SH-SY5Y (cell line): ENCODE data around the gene TECR.

Experiments used
- GATA2 ChIP-seq: IDR thresholded peaks from 2 replicates; pipeline ENCODE4 v1.6.1; 2011; ENCODE audit warnings: mild to moderate bottlenecking, low read depth, low read length
- GATA3 ChIP-seq: IDR thresholded peaks from 2 replicates; pipeline ENCODE4 v1.6.1; 2011; ENCODE audit warnings: low read depth, mild to moderate bottlenecking, low read length, moderate library complexity

TECR gene

DNA sequence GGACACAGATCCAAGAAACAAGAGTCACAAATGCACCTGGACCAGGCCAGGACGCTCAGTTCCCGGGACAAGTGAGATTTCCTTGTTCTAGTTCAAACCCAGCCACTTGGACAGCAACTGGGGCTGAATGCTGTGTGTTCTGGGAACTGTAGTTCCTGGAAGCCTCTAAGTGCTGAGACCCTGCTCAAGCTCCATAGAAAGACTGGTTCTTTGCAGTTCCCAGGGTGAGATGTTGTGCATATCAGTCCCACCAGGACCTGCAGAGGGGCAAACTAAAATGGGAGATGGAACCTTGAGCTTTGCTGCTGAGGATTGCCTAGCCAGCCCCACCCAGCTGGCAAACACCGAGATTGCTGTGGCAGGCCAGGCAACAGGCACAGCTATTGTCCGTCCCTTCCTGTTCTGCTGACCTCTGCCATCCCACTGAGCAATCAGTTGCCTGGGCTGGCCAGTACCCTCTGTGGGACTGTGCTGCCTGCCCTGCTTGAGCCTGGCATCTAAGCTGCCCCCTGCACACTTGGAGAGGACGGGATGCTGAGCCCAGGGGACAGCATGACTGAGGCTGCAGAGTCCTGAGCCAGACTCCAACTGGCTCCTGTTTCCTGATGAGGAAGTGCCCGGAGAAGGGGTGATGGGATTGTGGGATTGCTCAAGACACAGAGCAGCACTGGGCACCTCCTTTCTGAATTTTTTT lies 32.0 kb upstream of the TECR start:
- no peak for TF ChIP-seq GATA3
- no peak for TF ChIP-seq GATA2

DNA sequence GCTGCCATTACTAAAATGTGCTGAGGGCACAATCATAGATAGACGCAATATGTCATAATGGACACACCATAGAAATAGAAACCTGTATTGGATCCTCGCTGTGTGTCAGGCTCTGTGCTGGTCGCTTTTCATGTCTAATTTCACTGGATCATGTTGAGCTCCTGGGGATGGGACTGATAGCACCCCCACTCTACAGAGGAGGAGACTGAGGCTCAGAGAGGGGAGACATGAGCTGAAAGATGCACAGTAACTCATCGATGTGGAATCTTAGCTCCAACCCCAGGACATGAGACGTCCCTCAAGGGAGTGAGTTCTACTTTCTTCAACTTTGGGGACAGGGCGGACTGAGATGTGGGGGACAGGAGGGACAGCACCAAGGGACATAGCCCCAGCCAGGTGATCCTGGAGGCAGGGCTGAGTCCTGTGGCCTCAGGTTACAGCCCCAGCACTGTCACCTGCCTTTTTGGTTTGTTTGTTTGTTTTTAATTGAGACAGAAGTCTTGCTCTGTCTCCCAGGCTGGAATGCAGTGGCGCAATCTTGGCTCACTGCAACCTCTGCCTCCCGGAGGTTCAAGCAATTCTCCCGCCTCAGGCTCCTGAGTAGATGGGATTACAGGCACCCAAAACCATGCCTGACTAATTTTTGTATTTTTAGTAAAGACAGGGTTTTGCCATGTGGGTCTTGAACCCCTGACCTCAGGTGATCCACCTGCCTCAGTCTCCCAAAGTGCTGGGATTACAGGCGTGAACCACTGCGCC lies 26.9 kb upstream of the TECR start:
- TF ChIP-seq GATA2 (no peak), GATA3 (no peak)

DNA sequence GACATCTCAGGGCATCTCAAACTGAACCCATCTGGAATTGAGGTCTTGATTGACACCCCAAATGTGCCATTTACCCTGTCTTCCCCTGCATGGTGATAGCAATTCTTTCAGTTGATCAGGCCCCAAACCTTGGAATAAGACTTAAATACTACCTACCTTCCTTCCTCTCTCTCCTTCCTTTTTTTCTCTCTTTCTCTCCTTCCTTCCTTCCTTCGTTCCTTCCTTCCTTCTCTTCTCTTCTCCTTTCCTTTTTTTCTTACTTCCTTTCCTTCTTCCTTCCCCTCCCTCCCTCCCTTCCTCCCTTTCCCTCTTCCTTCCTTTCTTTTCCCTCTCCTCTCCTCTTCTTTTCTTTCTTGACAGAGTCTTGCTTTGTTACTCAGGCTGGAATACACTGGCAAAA lies 26.1 kb upstream of the TECR start:
- no peak for TF ChIP-seq GATA3
- TF ChIP-seq GATA2, result no peak

DNA sequence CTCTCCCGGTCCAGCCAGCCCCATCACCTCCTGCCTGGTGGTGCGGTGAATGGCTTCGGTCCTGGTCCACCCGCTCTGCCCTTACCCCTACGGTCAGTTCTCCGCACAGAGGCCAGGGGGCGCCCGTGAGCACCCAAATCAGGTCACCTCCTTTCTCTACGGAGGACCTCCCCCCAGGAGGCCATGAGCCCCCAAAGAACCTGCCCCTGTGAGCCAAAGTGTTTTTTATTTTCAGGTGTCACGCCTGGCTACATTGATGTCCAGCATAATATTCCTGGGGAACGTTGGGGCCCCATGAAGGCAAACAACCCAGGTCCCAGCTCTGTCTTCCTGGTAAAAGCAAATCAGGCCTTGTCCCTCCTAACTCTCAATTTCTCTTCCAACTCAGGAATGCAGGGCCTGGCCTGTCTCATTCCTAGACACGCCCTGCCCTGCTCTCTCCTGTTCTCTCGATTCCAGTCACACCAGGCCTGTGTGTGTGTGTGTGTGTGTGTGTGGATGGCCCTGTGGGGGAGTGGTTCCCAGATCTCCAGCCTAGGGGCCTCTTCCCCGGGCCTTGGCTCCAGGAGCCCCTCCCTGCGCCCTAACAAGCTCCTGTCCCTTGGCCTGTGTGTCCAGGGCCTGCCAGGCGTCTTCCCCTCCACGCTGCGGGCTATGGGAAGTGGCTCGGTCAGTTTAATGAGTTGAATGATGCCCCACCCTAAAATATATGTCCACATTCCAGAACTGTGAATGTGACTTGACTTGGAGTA lies 23.7 kb upstream of the TECR start:
- TF ChIP-seq GATA2 (no peak), GATA3 (no peak)

DNA sequence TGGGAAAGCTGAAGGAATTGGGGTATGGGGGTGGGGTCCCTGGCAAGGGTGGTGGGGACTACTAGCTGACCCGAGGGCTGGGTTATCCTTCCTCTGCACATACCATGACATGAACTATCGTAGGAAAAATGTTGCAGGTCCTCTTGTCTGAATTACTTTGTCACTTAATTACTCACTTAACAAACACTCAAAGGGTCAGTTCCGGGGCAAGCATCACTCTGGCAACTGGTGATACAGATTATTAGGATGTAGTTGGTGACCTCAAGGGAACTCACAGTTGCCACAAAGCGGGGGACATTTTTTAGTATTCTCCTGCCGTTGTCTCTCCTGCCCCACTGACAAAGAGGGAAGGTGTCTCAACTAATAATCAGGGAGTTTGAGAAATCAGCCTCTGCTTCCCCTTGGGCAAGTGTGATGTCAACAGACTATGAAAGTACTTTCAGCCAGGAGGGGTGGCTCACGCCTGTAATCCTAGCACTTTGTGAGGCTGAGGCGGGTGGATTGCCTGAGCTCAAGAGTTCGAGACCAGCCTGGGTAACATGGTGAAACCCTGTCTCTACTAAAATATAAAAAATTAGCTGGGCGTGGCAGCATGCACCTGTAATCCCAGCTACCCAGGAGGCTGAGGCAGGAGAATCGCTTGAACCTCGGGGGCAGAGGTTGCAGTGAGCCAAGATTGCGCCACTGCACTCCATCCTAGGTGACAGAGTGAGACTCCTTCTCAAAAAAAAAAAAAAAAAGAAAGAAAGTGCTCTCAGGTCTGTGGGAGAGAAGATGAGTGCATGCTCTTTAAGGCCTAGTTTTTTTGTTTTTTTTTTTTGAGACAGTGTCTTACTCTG lies 21.5 kb upstream of the TECR start:
- TF ChIP-seq GATA3, result no peak
- TF ChIP-seq GATA2, result no peak

DNA sequence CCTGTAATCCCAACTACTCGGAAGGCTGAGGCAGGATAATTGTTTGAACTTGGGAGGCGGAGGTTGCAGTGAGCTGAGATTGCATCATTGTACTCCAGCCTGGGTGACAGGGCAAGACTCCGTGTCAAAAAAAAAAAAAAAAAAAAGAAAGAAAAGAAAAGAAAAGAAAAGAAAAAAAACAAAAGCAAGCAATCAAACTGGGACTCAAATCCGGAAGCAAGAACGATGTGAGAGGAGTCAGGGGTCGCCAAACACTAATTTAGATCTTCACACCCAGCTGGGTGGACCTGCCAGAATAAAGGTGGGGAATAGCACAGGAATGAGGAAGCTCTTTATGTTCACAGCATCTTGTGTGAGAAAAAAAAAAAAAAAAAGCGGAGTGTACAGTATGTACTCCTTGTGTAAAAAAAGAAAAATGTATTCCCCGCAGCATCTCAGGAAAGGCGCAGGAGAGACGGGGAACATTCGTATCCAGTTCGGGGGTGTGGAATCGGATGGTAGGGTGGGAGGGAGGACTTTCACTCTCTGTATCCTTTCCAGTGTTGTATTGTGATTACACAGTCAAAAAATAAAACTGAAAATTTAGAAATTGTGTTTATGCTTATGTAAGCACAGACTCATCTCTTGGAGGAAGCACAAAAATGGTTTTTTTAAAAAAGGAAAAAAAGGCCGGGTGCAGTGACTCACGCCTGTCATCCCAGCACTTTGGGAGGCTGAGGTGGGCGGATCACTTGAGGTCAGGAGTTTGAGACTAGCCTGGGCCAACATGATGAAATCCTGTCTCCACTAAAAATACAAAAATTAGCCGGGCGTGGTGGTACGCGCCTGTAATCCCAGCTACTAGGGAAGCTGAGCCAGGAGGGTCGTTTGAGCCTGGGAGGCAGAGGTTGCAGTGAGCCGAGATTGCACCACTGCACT lies 18.8 kb upstream of the TECR start:
- no peak for TF ChIP-seq GATA2
- TF ChIP-seq GATA3, result no peak

DNA sequence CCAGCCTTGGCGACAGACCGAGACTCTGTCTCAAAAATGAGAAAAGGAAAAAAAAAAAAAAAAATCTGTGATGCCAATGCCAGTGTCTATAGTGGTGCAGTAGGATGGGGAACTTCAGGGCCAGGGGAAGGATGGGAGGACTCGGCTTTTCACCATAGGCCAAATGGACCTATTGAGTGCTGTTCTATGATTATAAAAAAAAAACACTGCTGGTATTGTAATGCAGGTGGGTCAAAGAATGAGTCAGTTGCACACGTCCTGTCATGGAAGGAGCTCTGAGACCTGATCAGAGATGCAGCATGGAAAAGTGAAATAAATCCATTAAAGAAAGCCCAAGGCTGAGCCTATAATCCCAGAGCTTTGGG lies 18.2 kb upstream of the TECR start:
- TF ChIP-seq GATA2, result no peak
- no peak for TF ChIP-seq GATA3

DNA sequence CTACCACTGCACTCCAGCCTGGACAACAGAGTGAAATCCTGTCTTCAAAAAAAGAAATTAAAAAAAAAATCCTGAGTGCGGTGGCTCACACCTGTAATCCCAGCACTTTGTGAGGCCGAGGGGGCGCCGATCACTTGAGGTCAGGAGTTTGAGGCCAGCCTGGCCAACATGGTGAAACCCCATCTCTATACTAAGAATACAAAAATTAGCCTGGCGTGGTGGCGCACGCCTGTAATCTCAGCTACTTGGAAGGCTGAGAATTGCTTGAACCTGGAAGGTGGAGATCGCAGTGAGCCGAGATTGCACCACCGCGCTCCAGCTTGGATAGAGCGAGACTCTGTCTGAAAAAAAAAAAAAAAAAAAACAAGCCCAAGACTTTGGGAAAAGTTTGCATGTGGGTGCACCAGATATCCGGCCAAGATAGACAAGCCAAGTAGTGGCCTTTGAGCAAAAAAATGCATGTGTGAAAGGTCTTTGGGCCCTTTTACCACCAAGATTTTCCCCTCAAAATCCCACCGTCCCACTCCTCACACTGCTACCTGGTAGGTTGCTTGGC lies 16.9 kb upstream of the TECR start:
- TF ChIP-seq GATA2 (no peak), GATA3 (no peak)

DNA sequence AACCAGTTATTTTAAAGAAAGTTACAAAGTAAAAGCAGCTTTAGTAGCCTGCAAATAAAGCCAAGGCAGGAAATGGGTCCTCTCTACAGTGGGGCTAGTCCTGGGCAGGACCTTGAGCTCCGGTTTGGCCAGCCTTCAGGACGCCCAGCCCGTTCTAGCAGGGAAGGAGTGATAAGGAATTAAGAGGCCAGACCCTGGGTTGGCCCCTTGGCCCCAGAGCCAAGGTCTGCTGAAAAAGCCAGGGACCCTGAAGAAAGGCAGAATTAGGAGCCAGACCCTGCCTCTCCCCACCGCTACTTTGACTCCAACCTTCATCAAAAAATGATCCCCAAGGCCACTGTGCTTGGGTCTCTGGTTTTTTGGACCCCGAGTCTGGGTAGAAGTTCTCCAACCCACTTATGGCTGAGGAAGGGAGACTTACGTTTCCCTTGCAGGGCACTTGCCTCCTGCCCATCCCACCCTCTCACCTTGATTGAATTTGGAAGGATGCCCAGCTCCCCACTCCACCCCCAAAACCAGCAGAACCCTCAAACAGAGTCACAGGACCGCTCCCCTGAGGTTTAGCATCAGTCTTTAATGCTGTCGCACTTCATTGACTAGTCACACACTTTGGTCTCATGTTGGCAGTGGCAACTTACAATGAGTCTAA lies 15.1 kb upstream of the TECR start:
- no peak for TF ChIP-seq GATA2
- TF ChIP-seq GATA3, result no peak

DNA sequence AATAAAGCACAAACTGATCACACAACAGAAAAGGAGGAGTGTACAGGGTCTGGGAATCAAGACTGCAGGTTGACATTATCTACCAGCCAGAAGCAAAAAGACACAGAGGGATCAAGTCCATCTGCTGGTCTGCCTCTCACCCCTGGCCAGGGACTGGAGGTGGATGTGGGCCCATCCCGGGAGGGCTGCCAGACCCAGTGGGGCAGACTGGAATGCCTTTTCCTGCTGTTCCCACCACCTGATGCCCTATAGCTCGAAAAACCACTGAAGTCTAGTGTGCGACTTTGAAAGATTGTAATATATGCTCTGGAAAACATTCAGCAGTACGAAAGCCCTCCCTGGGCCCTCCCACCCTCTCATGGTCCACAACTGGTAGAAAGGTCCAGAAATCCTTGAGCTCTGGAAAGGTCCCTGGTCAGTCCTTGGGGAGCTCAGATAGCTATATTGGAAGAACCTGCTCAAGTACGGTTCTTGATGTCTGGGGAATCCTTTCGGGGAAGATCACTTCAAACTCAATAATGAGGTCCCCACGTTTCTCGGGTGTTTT lies 13.8 kb upstream of the TECR start:
- TF ChIP-seq GATA3, result no peak
- TF ChIP-seq GATA2, result no peak

DNA sequence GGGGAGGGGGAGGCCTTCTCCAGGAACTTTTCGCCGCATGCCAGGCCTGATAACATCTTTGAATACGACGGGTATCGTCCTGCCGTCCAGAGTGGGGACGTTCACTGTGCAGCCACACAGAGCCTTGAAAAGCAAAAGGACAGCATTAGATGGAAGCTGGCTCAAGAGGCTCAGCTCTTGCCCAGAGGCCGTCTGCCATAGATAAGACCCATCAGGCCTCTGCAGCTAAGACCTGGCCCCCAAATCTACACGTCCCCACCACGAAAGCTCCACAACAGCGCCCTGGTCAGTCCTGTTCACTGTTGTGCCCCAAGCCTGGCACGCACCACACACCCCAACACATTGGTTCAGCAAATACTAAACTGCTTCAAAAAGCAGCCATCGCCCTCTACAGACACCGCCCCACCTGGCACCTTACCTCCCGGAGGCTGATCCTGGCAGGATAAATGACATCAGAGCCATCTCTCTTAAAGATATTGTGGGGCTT lies 13.3 kb upstream of the TECR start:
- peak; percentile 16; the same call in 1 of the 2 replicates for TF ChIP-seq GATA2
- no peak for TF ChIP-seq GATA3

DNA sequence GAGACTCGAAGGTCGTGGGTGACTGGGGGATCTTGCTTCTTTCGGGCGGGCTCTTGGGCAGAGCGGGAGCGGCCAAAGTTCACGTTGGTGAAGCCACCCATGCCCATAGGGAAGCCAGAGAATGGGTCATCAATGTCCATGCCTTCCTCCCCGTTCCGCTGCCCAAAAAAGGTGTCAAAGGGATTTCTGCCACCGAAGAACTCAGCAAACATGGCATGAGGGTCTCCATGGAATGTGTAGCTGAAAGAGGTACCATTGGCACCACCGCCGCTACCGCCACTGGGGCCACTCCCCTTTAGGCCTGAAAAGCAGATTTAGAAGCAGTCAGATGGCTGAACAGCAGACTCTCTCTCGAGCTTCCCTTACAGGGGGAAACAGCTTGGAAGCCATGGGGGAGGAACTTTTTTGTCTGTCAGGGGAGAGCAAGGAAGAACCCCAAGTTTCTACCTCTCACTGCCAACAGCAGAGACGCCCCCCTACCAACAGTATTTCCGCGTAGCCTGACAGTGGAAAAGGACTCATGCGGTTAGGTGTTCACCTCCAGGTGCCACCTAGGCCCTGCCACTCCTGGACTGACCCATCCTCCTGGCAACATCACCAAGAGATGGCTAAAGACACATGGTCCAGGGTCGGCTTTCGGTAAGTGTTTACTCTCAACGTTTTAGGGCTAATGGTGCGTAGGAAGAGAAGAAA lies 12.5 kb upstream of the TECR start:
- TF ChIP-seq GATA2 (no peak), GATA3 (no peak)
